ENCODE results near the gene CNGA1.

Gene CNGA1

DNA sequence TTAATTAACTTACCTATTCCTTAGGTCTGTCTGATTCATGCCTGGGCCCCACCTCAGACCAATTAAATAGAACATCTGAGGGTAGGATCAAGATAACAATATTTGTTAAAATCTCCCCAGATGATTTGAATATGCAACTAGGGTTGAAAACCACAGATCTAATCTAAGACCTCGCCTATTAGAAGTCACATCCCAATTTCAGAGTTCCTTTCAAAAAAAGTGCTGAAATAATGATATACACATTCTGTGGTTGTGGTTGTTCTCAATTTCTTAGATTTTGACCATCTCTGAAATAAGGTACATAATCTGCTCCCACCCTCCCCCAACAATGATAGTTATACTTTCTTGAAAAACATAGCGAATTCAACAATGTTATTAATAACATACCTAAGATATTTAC, 27.8 kb upstream of the CNGA1 start:
- H3K4me3 ChIP-seq (ENCODE audit: severe bottlenecking): no peak overlapping the region
- ATAC-seq (ENCODE audit: low read depth): no peak
- TF ChIP-seq, protein P1, sequence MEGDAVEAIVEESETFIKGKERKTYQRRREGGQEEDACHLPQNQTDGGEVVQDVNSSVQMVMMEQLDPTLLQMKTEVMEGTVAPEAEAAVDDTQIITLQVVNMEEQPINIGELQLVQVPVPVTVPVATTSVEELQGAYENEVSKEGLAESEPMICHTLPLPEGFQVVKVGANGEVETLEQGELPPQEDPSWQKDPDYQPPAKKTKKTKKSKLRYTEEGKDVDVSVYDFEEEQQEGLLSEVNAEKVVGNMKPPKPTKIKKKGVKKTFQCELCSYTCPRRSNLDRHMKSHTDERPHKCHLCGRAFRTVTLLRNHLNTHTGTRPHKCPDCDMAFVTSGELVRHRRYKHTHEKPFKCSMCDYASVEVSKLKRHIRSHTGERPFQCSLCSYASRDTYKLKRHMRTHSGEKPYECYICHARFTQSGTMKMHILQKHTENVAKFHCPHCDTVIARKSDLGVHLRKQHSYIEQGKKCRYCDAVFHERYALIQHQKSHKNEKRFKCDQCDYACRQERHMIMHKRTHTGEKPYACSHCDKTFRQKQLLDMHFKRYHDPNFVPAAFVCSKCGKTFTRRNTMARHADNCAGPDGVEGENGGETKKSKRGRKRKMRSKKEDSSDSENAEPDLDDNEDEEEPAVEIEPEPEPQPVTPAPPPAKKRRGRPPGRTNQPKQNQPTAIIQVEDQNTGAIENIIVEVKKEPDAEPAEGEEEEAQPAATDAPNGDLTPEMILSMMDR (IDR thresholded peaks at IDR 0.05; ENCODE audit: poor library complexity, severe bottlenecking): no peak
- H3K9me3 ChIP-seq (ENCODE audit: severe bottlenecking): no peaks in the 10 kb centered on the region
- no peaks in the 10 kb centered on the region for H3K27me3 ChIP-seq (ENCODE audit: insufficient read depth, poor library complexity, severe bottlenecking)
- H3K4me1 ChIP-seq (ENCODE audit: insufficient read depth, poor library complexity, severe bottlenecking): no peaks in the 10 kb centered on the region
- no peak overlapping the region for H3K27ac ChIP-seq (ENCODE audit: poor library complexity, severe bottlenecking)
- DNase-seq (ENCODE audit: low spot score): no peak
- no peaks in the 10 kb centered on the region for H3K36me3 ChIP-seq (ENCODE audit: low read depth)

DNA sequence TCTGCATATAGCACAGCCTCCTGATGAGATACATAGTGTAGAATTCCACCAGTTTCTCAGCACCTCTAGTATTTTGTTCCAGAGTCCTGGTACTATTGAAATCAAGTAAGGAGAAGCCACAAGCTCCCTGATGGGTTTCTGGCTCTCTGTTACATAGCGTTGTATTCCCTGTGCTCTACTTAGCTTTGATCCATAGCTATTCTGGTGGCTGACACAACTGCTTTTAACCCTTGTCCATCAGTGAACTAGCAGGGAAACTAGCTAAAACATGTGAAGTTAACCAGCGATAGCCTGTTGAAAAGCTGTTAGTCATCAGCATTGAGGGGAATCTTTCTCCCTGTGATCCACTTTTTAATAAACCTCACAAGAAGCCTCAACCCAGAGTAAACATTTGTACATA, 27.0 kb upstream of the CNGA1 start:
- TF ChIP-seq, protein P1 (IDR thresholded peaks at IDR 0.05; ENCODE audit: poor library complexity, severe bottlenecking): no peak
- Histone ChIP-seq H3K9me3 (ENCODE audit: severe bottlenecking) (no peaks in the 10 kb centered on the region), H3K36me3 (ENCODE audit: low read depth) (no peaks in the 10 kb centered on the region), H3K4me3 (ENCODE audit: severe bottlenecking) (no peak overlapping the region), H3K4me1 (ENCODE audit: insufficient read depth, poor library complexity, severe bottlenecking) (no peaks in the 10 kb centered on the region), H3K27ac (ENCODE audit: poor library complexity, severe bottlenecking) (no peak overlapping the region), H3K27me3 (ENCODE audit: insufficient read depth, poor library complexity, severe bottlenecking) (no peaks in the 10 kb centered on the region)
- DNase-seq (ENCODE audit: low spot score): no peak
- ATAC-seq (ENCODE audit: low read depth): no peak

DNA sequence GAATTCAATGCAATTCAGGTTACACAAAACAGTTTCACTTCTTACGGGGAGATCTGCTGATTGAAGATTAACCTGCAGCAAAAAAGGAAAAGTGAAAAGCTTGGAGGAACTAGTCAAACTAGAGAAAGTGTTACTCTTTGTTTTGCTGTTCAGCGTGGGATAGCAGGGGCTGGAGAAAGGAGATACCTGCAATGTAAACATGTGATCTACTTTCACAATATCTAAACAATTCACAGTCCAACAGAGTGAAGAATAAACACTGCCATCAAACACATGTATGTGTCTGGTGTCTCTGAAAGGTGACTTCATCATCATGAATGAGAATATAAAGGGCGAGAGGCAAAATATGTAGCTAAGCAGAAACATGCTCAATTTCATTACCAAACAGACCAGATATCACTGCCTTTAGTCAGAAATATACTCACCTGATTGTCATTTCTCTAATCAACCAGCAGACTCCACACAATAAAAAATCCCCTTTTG, 26.5 kb upstream of the CNGA1 start:
- no peak overlapping the region for H3K27ac ChIP-seq (ENCODE audit: poor library complexity, severe bottlenecking)
- no peaks in the 10 kb centered on the region for H3K4me1 ChIP-seq (ENCODE audit: insufficient read depth, poor library complexity, severe bottlenecking)
- no peaks in the 10 kb centered on the region for H3K9me3 ChIP-seq (ENCODE audit: severe bottlenecking)
- no peak overlapping the region for H3K4me3 ChIP-seq (ENCODE audit: severe bottlenecking)
- no peaks in the 10 kb centered on the region for H3K36me3 ChIP-seq (ENCODE audit: low read depth)
- no peaks in the 10 kb centered on the region for H3K27me3 ChIP-seq (ENCODE audit: insufficient read depth, poor library complexity, severe bottlenecking)
- ATAC-seq (ENCODE audit: low read depth) (0 out of 3 replicates have a peak, but pooled peaks have one; percentile 17), DNase-seq (ENCODE audit: low spot score) (no peak)
- TF ChIP-seq, protein P1 (IDR thresholded peaks at IDR 0.05; ENCODE audit: poor library complexity, severe bottlenecking): no peak

DNA sequence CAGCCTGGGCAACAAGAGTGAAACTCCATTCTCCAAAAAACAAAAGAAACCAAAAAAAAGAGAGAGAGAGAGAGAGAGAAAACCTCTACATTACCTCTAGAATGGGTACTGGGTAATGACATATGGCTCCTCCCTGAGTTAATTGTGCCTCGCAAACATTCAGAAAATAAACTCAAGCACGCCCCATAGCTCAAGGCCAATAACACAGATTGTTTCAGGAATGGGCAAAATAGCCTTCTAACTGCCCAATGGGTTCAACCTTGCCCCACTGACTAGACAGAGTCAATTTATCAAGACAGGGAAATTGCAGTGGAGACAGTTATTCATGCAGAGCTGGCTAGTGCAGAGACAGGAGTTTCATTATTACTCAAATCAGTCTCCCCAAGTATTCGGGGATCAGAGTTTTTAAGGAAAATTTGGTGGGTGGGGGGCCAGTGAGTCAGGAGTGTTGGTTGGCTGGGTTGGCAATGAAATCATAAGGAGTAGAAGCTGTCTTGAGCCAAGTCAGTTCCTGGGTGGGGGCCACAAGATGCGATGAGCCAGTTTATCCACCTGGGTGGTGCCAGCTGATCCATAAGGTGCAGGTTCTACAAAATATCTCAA, 25.2 kb upstream of the CNGA1 start:
- ATAC-seq (ENCODE audit: low read depth) (no peak), DNase-seq (ENCODE audit: low spot score) (no peak)
- Histone ChIP-seq H3K36me3 (ENCODE audit: low read depth) (no peaks in the 10 kb centered on the region; the same call in 1 of the 2 replicates), H3K27me3 (ENCODE audit: insufficient read depth, poor library complexity, severe bottlenecking) (no peaks in the 10 kb centered on the region), H3K4me1 (ENCODE audit: insufficient read depth, poor library complexity, severe bottlenecking) (no peaks in the 10 kb centered on the region), H3K4me3 (ENCODE audit: severe bottlenecking) (no peak overlapping the region), H3K27ac (ENCODE audit: poor library complexity, severe bottlenecking) (no peak overlapping the region), H3K9me3 (ENCODE audit: severe bottlenecking) (no peaks in the 10 kb centered on the region)
- TF ChIP-seq, protein P1 (IDR thresholded peaks at IDR 0.05; ENCODE audit: poor library complexity, severe bottlenecking): no peak

DNA sequence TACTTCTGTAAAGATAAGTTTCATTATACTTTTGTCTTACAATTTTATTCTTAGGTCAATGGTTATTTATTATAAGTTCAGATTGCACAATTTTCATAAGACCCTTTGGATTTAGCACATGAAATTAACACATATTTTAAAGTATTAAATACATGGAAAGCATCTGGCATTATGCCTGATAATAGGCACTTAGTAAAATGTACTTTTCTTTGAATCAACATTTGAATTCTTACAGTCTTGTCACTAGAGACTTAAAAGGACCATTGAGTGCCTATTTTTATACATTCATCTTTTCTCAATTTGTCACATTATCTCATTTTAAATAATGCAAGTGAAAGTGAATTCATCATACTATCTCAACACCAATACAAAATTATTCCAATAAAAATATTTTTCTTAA, 23.1 kb upstream of the CNGA1 start:
- TF ChIP-seq, protein P1 (IDR thresholded peaks at IDR 0.05; ENCODE audit: poor library complexity, severe bottlenecking): no peak
- Histone ChIP-seq H3K27ac (ENCODE audit: poor library complexity, severe bottlenecking) (no peak overlapping the region), H3K36me3 (ENCODE audit: low read depth) (peaks cover 10% of the 10 kb centered on the region), H3K4me1 (ENCODE audit: insufficient read depth, poor library complexity, severe bottlenecking) (no peaks in the 10 kb centered on the region), H3K9me3 (ENCODE audit: severe bottlenecking) (no peaks in the 10 kb centered on the region), H3K27me3 (ENCODE audit: insufficient read depth, poor library complexity, severe bottlenecking) (no peaks in the 10 kb centered on the region), H3K4me3 (ENCODE audit: severe bottlenecking) (no peak overlapping the region)
- DNase-seq (ENCODE audit: low spot score): no peak
- no peak for ATAC-seq (ENCODE audit: low read depth)
